Central memory CD4-positive, alpha-beta T cell (primary cell): ENCODE results near the gene LAMB4.

Experiments
- DNase-seq: peaks from one replicate; pipeline ENCODE4 v3.0.0; 2022

The LAMB4 gene

GRCh38 chr7:108078211-108078673 lies 51.9 kb downstream of the LAMB4 start:
- no peak for DNase-seq

- no peak for DNase-seq
These were observed 52.5 kb downstream of the LAMB4 start for GRCh38 chr7:108077709-108078108.

DNA sequence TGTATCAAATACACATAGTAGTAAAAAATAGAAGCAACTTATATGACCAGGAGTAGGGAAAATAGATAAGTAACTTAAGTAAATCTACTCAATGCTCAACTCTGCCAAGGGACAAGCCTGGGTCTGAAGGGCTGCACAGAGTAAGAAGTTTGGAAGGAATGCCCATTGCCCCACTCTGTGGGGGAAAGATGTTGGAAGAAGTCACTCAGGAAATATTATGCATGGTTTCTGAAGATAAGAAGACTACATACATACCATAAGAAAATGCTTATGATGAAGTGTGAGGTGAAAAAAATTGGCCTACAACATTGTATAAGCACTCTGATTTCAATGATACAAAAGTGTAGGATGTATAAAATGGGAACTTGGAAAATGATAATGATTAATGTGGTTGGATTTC lies 54.0 kb downstream of the LAMB4 start:
- DNase-seq: no peak

DNA sequence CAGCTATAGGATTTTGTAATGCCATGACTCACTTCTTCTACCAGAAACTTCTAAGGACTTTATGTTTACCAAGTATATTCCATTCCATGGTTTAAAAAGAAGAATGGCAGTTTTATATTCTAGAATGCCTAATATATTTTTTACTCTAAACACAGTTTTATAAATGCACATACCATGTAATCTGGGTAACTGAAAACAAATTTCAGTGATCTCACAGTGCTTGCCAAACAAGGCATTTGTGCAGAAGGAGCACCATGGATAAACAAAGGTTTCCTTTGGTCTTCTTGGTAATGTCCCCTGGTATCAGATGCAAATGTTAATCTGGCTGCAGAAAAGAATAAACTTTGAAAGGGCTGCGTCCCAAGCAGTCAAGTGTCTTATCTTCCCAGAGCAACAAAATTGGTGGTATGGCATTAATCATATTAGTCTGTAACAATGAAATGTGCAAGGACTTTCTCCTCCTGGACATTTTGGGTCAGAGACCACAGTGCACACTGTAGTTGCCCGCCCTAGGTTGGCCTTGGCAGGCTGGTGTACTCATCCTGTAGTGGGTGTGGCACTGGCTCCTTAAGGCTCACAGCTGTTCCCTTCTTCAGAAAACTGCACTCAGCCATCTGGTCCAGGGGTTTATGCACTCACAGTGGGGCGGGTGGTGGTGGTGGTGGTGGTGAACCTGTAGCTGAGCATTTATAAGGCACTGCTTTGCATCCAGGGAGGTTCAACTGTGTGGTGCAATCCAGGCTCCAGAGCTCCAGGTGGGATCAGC lies 56.7 kb downstream of the LAMB4 start:
- no peak for DNase-seq

DNA sequence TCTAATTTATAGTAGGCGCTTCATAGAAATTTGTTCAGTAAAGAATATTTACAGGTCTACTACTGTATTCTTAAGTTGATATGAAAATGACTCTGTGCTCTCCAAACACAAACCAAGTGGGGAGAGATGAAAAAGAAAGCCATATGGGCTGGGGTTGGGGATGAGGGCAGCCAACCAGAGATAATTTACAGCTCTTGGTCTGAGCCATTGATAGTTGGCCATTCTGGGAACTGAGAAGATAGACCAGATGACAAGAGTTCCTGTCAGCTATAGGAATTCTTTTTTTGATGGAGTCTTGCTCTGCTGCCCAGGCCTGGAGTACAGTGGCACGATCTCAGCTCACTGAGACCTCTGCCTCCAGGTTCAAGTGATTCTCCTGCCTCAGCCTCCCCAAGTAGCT lies 57.4 kb downstream of the LAMB4 start:
- no peak for DNase-seq

DNA sequence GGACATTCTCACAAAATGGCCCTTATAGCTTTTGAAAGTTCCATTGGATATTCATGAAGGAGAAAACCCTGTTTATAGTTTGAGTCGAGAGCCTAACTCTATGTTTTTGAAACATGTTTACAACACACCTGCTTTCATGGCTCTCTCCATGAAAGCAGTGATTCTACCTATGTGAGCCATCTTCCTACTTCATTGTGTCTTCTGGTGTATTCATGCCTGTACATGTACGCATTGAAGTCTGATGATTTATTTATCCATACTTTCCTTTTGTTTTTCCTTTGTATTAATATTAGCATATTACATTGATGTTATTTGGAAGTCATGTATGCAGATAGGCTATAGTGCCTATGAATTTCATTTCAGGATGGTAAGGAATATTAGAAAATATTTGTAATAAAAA lies 58.0 kb downstream of the LAMB4 start:
- no peak for DNase-seq

GRCh38 chr7:108071551-108071950 lies 58.6 kb downstream of the LAMB4 start:
- DNase-seq: no peak

DNA sequence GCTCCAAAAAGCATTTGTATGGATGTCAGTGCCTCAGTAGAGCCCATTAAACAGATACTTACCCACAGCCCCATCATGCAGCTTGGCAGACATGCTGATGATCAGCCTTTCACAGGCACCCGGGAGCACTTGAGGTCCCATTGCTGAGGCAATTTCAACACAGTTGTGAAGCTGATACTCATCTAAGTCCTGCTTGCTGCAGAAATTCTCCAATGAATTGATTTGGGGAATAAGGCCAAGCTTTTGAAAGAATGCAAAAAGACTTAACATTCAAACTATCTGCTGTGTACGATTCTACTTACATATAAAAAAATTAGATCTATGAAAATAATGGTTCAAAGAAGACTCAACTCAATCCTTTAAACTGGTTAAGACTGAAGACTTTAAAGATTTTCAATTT lies 60.5 kb downstream of the LAMB4 start:
- no peak for DNase-seq

DNA sequence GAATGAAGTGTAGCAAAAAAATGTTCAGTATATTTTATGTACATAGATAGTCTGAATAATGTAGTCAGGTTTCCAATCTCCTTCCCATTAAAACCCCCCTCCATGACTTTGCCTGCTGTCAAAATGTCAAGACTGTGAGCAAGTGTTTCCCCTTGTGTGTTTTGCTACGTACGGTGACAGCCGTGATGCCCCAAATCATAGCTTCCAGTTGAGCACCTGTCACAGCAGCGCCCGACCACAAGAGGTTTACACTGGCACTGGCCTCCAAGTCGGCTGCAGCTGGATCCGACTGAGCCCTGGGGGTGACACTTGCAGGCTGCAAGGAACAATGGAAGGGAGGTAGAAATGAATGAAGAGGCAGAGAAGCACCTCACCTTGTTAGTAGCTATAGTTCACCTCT lies 62.3 kb downstream of the LAMB4 start:
- DNase-seq: no peak

DNA sequence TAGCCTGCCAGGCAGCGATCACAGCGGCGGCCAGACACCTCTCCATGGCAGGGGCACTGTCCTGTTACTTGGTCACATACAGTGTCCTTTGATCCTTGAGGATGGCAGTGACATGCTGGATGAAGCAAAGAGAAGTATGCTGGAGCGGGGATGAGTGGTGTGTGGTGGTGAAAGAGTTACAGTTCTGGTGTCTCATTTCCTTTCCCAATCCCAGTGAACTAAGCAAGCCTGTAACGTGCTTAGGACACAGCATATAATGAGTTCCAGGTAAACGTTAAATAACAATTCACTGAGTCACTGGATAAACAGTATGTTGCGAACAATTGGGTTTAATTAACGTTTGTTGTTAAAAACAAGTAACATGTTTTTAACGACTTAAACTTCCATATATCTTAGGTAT lies 63.7 kb downstream of the LAMB4 start:
- no peak for DNase-seq

DNA sequence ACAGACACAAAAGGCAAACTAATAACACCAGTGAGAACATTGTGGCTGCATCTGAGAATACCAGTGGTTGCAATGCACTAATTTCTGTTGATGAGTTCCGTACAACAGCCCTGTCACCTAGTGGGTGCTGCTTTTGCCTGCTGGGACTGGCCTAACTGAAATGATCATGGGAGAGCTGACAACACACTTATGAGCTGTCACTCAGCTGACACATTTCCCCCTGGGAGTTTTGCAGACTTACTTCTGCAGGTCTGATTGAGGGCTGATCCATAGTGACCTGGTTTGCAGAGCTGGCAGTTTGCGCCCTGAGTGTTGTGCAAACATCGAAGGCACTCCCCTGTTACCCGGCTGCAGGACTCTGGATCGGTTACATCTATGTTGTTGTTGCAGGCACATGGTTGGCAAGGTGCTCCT lies 66.6 kb downstream of the LAMB4 start:
- DNase-seq: no peak

GRCh38 chr7:108062250-108063014 lies 67.7 kb downstream of the LAMB4 start:
- no peak for DNase-seq

- DNase-seq: no peak
These were observed 70.6 kb downstream of the LAMB4 start for GRCh38 chr7:108059526-108059925.

DNA sequence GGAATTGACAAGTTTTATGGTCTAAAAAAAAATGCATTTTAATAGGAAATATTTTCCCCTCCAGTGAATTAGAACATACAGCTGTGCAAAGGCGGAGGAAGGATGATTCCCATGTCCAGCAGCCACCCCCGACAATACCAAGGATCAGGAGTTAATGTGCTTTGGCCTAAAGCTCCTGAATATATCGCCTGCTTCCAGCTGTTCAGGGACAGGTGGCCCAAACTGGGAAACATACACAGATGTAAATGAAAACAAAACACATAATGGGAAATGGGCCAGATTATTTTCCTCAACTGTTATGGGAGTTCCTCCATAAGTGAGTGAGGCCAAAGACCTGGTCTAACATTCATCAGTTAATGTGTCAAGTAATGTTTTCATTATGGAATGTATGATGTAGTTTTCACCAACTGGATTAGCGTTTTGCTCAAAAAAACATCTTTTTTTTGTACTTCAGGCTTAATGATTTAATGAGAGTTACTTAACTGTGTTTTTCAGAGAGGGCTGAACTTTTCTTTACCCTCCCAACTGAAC lies 72.1 kb downstream of the LAMB4 start:
- DNase-seq: no peak

DNA sequence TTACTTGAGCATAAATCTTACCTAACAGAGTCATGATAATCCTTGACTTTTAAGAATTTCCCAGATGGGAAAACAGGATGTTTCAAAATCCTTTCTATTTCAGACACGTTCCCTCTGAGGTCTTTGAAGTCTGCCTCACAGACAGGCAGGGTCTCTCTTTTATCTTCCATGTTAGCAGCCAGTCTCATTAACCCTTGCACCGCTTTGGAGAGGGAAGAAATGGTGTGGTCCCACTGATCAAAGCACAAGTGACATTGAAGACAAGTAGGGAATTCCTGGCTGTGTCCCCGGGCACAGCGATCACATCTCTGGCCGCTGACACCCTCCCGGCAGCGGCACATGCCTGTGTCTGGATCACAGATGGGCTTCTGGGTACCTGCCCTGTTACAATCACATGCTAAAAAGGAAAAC lies 74.5 kb downstream of the LAMB4 start:
- DNase-seq: no peak

GRCh38 chr7:108054537-108054936 lies 75.6 kb downstream of the LAMB4 start:
- DNase-seq: no peak

GRCh38 chr7:108053250-108053649 lies 76.9 kb downstream of the LAMB4 start:
- DNase-seq: no peak

GRCh38 chr7:108051454-108051853 lies 78.7 kb downstream of the LAMB4 start:
- no peak for DNase-seq

GRCh38 chr7:108049962-108050361 lies 80.2 kb downstream of the LAMB4 start:
- DNase-seq: peak; percentile 6

- no peak for DNase-seq
These were observed 81.7 kb downstream of the LAMB4 start for GRCh38 chr7:108048422-108048821.

DNA sequence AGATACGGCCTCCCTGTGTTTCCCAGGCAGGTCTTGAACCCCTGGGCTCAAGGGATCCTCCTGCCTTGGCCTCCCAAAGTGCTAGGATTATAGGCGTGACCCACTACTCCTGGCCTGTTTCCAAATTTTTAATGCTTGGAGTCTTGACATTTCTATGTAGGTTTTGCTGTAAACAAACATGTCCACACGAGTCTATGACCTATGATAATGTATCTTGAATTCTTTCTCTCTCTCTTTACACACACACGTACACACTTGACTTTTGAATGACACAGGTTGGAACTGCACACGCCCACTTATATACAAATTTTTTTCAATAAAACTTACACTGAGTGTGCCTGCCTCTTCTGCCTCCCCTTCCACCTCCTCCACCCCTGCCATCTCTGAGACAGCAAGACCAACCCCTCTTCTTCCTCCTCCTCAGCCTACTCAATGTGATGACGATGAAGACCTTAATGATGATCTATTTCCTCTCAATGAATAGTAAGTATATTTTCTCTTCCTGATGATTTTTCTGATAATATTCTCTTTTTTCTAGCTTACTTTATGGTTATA lies 83.1 kb downstream of the LAMB4 start:
- no peak for DNase-seq

DNA sequence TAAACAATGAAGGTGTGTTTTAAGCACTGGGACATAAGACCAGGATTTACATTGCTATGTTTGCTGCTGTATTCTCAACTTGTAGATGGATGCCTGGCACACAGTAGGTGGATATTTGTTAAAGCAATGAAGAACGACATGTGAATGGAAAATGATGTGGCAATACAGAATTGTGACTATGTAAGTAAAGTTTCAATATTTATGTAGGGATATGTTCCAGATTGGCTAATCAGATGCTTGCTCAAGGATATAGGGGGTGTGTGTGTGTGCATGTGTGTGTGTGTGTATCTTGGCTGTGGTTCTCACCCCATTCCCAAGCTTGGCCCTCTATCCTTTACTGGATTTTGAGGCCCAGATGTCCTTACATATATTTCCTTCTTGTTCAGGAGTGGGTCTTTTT lies 84.5 kb downstream of the LAMB4 start:
- DNase-seq: no peak

- DNase-seq: no peak
These were observed 85.0 kb downstream of the LAMB4 start for GRCh38 chr7:108045154-108045553.

DNA sequence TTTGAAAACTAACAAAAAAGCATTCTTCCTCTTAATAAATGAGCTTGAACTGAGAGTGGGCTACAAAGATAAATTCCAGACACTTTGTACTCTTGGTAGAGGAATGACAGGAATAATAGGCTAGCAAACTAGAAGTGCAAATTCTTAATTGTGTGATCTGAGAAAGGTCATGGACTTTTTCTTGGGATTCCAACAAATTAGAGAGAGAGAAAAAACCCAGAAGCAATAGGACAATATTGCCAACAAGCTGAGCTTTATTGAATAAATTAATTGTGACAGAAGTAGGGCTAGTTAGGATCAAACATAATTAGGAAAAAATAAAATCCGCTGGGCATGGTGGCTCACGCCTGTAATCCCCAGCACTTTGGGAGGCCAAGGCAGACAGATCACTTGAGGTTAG lies 85.8 kb downstream of the LAMB4 start:
- DNase-seq: no peak
